Muscle layer of duodenum (tissue), 2 donors: ENCODE measurements around the gene FAM20C.

Experiments used
- H3K27ac ChIP-seq: one replicate; pipeline ENCODE4 v1.7.0; 2013; ENCODE audit warnings: mild to moderate bottlenecking, low read length
- H3K27me3 ChIP-seq: one replicate; pipeline ENCODE4 v1.7.0; 2013; ENCODE audit warnings: low read depth, mild to moderate bottlenecking, control low read depth, low read length
- H3K36me3 ChIP-seq, 2 donors: one replicate each; pipeline ENCODE4 v1.7.0; 2013; ENCODE audit warnings: low read length in 2 of 2, control low read depth in 1 of 2, mild to moderate bottlenecking in 1 of 2; ENCODE audit not compliant: insufficient read depth in 2 of 2, control insufficient read depth in 1 of 2
- H3K4me1 ChIP-seq, 2 donors: one replicate each; pipeline ENCODE4 v1.7.0; 2013; ENCODE audit warnings: low read length in 2 of 2, mild to moderate bottlenecking in 2 of 2, control low read depth in 1 of 2, moderate library complexity in 1 of 2; ENCODE audit not compliant: insufficient read depth in 2 of 2, control insufficient read depth in 1 of 2
- H3K4me3 ChIP-seq, 2 donors: one replicate each; pipeline ENCODE4 v1.7.0; 2013; ENCODE audit warnings: low read length in 2 of 2, low read depth in 1 of 2, mild to moderate bottlenecking in 1 of 2
- H3K9me3 ChIP-seq, 2 donors: one replicate each; pipeline ENCODE4 v1.7.0; 2013; ENCODE audit warnings: low read length in 2 of 2, control low read depth in 1 of 2, mild to moderate bottlenecking in 1 of 2; ENCODE audit not compliant: control insufficient read depth in 1 of 2
- donor health status: healthy.

FAM20C gene

DNA sequence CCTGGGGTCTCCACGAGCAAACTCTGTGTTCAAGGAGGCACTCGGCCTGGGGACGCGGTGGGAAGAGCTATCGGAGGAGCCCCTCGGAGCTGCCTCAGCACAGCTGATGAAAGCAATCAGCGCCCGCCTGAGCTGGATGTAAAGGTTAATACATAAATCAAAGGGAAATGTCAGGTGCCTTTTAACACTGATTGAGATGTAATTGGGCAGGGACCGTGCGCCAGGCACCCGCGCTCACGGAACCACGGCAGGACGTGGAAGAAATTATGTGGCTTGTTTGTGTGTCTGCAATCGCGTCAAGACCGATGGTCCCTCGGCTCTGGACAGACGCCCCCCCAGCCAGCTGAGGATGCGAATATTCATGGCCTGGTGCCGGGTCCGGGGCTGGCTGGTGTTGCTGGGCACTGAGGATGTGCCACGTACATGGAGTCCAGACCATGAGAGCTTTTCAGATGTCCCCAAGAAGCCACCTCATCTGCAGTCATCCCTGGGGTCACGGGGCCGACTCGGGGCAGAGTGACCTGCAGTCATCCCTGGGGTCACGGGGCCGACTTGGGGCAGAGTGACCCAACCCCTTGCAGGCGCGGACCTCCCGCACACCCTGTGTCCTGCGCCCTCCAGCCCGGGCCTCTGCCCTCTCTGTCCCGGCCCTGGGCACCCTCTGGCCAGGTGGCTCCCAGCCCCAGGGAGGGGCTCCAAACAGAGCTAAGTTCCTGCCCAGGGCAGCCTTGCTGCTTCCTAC lies 113.2 kb downstream of the FAM20C start:
- Histone ChIP-seq H3K36me3 (no peaks in the 10 kb centered on the region), H3K4me3 (no peak overlapping the region), H3K27me3 (no peaks in the 10 kb centered on the region), H3K4me1 (no peaks in the 10 kb centered on the region), H3K9me3 (peaks cover 0 to 4% of the 10 kb centered on the region in 2 donors), H3K27ac (no peak overlapping the region)

DNA sequence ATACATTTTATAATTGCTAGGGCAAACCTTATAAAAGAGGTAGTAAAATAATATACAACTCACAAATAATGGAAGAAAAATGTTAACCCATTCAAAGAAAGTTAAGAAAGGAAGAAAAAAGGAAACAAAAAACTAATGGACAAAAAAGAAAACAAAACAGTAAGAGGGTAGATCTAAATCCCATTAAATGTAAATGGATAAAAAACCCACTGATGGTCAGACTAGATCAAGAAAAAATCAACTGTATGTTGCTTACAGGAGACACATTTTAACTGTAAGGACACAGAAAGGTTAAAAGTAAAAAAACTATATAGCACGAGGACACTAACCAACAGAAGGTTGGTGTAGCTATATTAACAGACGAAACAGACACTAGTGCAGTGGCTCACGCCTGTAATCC lies 115.6 kb downstream of the FAM20C start:
- peaks cover 0 to 4% of the 10 kb centered on the region in 2 donors for H3K9me3 ChIP-seq
- no peak overlapping the region for H3K27ac ChIP-seq
- H3K4me3 ChIP-seq = no peak overlapping the region

DNA sequence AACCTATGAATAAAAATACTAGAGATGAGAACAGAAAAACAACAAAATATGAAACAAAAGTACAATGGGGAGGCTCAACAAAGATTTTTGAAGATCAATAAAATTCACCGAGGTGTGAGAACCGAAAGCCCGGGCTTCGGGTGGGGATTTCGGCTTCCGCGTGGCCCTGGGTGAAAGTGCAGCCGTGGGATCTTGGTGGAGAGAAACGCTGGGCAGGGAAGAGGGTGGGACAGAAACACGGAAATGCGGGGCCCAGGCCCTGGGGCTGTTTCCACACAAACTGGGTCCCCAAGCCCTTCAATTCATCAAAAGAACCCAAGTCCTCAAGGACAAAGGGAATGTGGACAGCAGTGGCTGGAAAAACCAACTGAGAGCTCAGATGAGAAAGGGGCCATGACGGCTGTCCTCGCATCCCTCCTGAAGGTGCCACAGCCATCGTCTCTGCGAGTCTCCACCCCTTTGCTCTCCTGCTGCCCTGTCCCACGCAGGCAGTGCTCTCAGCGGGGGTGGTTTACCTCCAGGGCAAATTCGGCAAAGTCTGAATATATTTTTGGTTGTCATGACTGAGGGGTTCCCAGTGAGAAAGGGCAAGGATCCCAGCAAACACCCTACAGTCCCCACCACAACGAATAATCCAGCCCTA lies 117.3 kb downstream of the FAM20C start:
- H3K36me3 ChIP-seq = no peaks in the 10 kb centered on the region
- peaks cover 5% of the 10 kb centered on the region for H3K27me3 ChIP-seq
- H3K4me1 ChIP-seq = no peaks in the 10 kb centered on the region
- peaks cover 0 to 4% of the 10 kb centered on the region in 2 donors for H3K9me3 ChIP-seq
- H3K27ac ChIP-seq = no peak overlapping the region
- no peak overlapping the region for H3K4me3 ChIP-seq

More for the DNA sequence above, 115.6 kb downstream of the FAM20C start:
- no peaks in the 10 kb centered on the region for H3K36me3 ChIP-seq
- no peaks in the 10 kb centered on the region for H3K4me1 ChIP-seq
- no peaks in the 10 kb centered on the region for H3K27me3 ChIP-seq
